ENCODE measurements around the gene CTXN2. TPM values are rescaled to one million over a fixed set of nuclear protein-coding genes. Genes with fewer than 3 reads are reported as not detected.

CTXN2 gene
- total and polyA plus RNA-seq, 9 of the 15 experiments (the other 6 are each of a cell fraction or from before 2014, with no cell fraction given) = not detected

- no peaks in the 10 kb centered on the region for H3K79me2 ChIP-seq (ENCODE audit: control insufficient read depth, insufficient read depth, low read length)
- intact Hi-C loops (cut with micrococcal nuclease) = no loop called here
- WGBS (ENCODE audit: insufficient coverage, low coverage, missing lambda C conversion rate) = 0% methylated on average over 1 of the region's 1 CpG
- H3K4me3 ChIP-seq = no peak overlapping the region
- H3K4me2 ChIP-seq (ENCODE audit: insufficient read depth, low read length) = no peak overlapping the region
- H3K4me1 ChIP-seq (replicated peaks in 1 of 2; ENCODE audit: control insufficient read depth in 2 of 2, insufficient read depth in 2 of 2, low read length in 2 of 2) = no peaks in the 10 kb centered on the region
- no peaks in the 10 kb centered on the region for H3K9me3 ChIP-seq (replicated peaks; ENCODE audit: control insufficient read depth, insufficient read depth, low read depth, low read length)
- H3K36me3 ChIP-seq (ENCODE audit: control insufficient read depth, insufficient read depth, low read length) = no peaks in the 10 kb centered on the region
- peaks cover 0 to 3% of the 10 kb centered on the region in 2 experiments; a peak in 1 of 5 replicates for H3K27me3 ChIP-seq (ENCODE audit: control insufficient read depth in 2 of 2, insufficient read depth in 2 of 2, low read length in 2 of 2)
- no peak overlapping the region for H2AFZ ChIP-seq (ENCODE audit: low read depth, low read length)
- no peaks in the 10 kb centered on the region for H3K9me1 ChIP-seq (ENCODE audit: control insufficient read depth, insufficient read depth, low read length)
- ChIA-PET CTCF (ENCODE audit: low intra/inter-chr PET ratio) (no interaction called here), POLR2A (no interaction called here)
- ATAC-seq = no peak
- TF ChIP-seq ZNF583 (CRISPR knock-in tag; IDR thresholded peaks at IDR 0.05) = no peak
- TF ChIP-seq, protein P1, sequence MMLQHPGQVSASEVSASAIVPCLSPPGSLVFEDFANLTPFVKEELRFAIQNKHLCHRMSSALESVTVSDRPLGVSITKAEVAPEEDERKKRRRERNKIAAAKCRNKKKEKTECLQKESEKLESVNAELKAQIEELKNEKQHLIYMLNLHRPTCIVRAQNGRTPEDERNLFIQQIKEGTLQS (IDR thresholded peaks at IDR 0.05) = peak; percentile 55
- TF ChIP-seq, protein P1 (CRISPR knock-in tag; conservative IDR thresholded peaks at IDR 0.05) = no peak
- TF ChIP-seq CEBPG (CRISPR knock-in tag; IDR thresholded peaks at IDR 0.05) = no peak
- peak; percentile 46 to 62; a peak in 3 of 4 replicates for TF ChIP-seq CEBPG (tag; conservative IDR thresholded peaks at IDR 0.05 in 1 of 2, IDR thresholded peaks at IDR 0.05 in 1 of 2)
- H3K27ac ChIP-seq (ENCODE audit: extremely low read depth, low read depth, low read length) = no peak overlapping the region
- in situ Hi-C loops (cut with MboI) = no loop called here
- no peak for FAIRE-seq
- no TSS peak for BruUV-seq (replicated peaks)
- no peak overlapping the region for H3K9ac ChIP-seq (ENCODE audit: insufficient read depth in 1 of 2, low read depth in 2 of 2, low read length in 2 of 2)
- no peaks in the 10 kb centered on the region for H4K20me1 ChIP-seq (replicated peaks; ENCODE audit: control insufficient read depth, insufficient read depth, low read length)
- DNase-seq (ENCODE audit: extremely low read depth in 1 of 4, low spot score in 3 of 4) = no peak
These were observed 53.5 kb downstream of the CTXN2 start for GRCh38 chr15:48244921-48245320.

DNA sequence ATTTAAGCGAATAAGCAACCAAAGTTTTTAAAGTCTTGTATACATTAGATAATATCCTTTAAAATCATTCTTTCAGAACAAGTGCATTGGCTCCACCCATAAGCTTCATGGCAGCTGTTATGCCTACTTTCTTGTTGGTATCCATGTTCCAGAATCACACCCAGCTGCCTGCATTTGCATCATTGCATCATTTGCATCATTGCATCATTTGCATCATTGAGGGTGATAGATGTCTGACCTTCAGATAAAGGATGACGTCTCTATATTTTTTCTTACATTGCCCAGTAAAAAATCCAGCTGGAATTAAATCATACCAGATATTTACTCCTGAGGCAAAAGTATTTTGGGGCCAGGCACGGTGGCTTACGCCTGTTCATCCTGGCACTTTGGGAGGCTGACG, 56.9 kb downstream of the CTXN2 start:
- Histone ChIP-seq H3K27ac (ENCODE audit: extremely low read depth, low read depth, low read length) (no peak overlapping the region), H2AFZ (ENCODE audit: low read depth, low read length) (no peak overlapping the region), H3K36me3 (ENCODE audit: control insufficient read depth, insufficient read depth, low read length) (no peaks in the 10 kb centered on the region), H3K4me2 (ENCODE audit: insufficient read depth, low read length) (no peak overlapping the region), H3K4me1 (replicated peaks in 1 of 2; ENCODE audit: control insufficient read depth in 2 of 2, insufficient read depth in 2 of 2, low read length in 2 of 2) (no peaks in the 10 kb centered on the region), H3K27me3 (ENCODE audit: control insufficient read depth in 2 of 2, insufficient read depth in 2 of 2, low read length in 2 of 2) (peaks cover 0 to 3% of the 10 kb centered on the region in 2 experiments; a peak in 1 of 5 replicates), H3K9me3 (replicated peaks; ENCODE audit: control insufficient read depth, insufficient read depth, low read depth, low read length) (no peaks in the 10 kb centered on the region), H3K79me2 (ENCODE audit: control insufficient read depth, insufficient read depth, low read length) (no peaks in the 10 kb centered on the region), H3K9me1 (ENCODE audit: control insufficient read depth, insufficient read depth, low read length) (no peaks in the 10 kb centered on the region), H4K20me1 (replicated peaks; ENCODE audit: control insufficient read depth, insufficient read depth, low read length) (no peaks in the 10 kb centered on the region), H3K4me3 (no peak overlapping the region), H3K9ac (ENCODE audit: insufficient read depth in 1 of 2, low read depth in 2 of 2, low read length in 2 of 2) (no peak overlapping the region)
- CTCF ChIA-PET (ENCODE audit: low intra/inter-chr PET ratio) = no interaction called here
- ATAC-seq (no peak), FAIRE-seq (no peak), DNase-seq (ENCODE audit: extremely low read depth in 1 of 4, low spot score in 3 of 4) (no peak)
- POLR2A ChIA-PET = no interaction called here
- BruUV-seq (replicated peaks) = no TSS peak
- intact Hi-C loops (cut with micrococcal nuclease) (no loop called here), in situ Hi-C loops (cut with MboI) (no loop called here)
- WGBS (ENCODE audit: insufficient coverage, low coverage, missing lambda C conversion rate) = 0% methylated on average over 5 of the region's 5 CpGs
- TF ChIP-seq HMBOX1 (IDR thresholded peaks at IDR 0.05) = no peak
- no peak for TF ChIP-seq TCF7L2 (IDR thresholded peaks at IDR 0.05; ENCODE audit: low read depth, low read length)
- no peak for TF ChIP-seq SMC3 (conservative IDR thresholded peaks at IDR 0.05; ENCODE audit: insufficient read depth, low read depth, low read length)
- no peak for TF ChIP-seq DEAF1 (CRISPR knock-in tag; IDR thresholded peaks at IDR 0.05)
- TF ChIP-seq NFIC (IDR thresholded peaks at IDR 0.05) = no peak
- TF ChIP-seq, protein P2, sequence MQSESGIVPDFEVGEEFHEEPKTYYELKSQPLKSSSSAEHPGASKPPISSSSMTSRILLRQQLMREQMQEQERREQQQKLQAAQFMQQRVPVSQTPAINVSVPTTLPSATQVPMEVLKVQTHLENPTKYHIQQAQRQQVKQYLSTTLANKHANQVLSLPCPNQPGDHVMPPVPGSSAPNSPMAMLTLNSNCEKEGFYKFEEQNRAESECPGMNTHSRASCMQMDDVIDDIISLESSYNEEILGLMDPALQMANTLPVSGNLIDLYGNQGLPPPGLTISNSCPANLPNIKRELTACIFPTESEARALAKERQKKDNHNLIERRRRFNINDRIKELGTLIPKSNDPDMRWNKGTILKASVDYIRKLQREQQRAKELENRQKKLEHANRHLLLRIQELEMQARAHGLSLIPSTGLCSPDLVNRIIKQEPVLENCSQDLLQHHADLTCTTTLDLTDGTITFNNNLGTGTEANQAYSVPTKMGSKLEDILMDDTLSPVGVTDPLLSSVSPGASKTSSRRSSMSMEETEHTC (IDR thresholded peaks at IDR 0.05) = no peak

Measured in K562 (cell line).